ENCODE data around the gene NUDT5.
"Not testable (repeated sequence)": the region's sequence is repeated elsewhere in the genome, so short reads cannot be mapped to it uniquely, and the experiment has no call there.

The NUDT5 gene

DNA sequence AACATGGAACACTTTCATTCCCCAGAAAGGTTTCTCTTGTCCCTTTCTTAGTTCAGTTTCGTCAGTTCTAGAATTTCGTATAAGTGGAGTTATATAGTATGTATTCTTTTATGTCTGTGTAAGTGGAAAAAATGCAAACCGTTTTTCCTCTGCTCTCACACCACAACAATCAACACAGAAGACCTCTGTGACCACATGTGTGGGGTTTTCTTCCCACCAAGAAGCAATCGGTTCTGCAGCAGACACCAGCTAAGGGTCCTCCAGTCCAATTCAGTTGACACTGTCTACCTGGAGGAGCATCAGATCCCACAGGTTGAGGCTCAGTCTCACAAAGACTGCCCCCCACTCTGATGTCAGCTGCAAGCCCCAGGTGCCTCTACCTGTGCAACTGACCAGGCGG is 6.5 kb upstream of the NUDT5 start:
- DNase-seq, result no peak

DNA sequence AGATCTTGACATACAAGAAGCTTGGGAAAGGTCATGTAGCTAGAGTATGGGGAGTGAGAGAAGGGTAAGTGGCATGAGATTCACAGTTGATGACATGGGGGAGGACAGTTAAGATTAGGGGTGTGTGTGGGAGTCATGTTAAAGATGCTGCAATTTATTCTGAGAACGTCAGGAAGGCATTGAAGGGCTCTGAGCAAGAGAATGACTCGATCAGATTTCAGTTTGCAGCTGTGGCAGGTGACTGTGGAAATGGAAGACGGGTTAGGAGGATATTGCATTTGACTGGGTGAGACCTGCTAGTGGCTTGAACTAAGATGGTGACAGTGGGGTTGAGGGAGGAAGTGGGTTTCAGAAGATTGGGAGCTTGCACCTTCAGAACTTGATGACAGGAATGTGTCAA is 5.9 kb upstream of the NUDT5 start:
- DNase-seq, result peak; percentile 63

GRCh38 chr10:12200850-12201249 is 5.2 kb upstream of the NUDT5 start:
- no peak for DNase-seq

GRCh38 chr10:12198156-12198555 is 2.5 kb upstream of the NUDT5 start:
- no peak for DNase-seq

- DNase-seq, result no peak
Observed at GRCh38 chr10:12196531-12197211, 980 bp upstream of the NUDT5 start.

DNA sequence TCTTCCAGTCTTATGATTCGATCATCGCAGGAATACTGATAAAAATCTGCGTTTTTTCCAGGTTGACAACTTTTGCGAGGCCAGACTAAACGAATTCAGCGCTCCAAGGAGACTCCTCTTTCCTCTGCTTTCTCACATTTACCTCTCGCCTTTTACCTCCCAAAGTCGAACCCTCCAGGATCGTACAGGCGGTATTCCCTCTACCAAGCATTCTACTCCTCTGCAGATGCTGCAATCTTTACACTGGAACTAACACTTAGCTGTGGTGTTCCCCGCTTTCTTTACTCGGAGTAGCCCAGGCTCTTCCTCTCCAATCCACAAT is 449 bp downstream of the NUDT5 start:
- DNase-seq, result no peak

GRCh38 chr10:12194752-12195271 is 879 bp downstream of the NUDT5 start:
- DNase-seq, result no peak

- peak; percentile 34 for DNase-seq
Observed at GRCh38 chr10:12193193-12193592, 2.5 kb downstream of the NUDT5 start.

GRCh38 chr10:12191715-12192114 is 4.0 kb downstream of the NUDT5 start:
- no peak for DNase-seq

DNA sequence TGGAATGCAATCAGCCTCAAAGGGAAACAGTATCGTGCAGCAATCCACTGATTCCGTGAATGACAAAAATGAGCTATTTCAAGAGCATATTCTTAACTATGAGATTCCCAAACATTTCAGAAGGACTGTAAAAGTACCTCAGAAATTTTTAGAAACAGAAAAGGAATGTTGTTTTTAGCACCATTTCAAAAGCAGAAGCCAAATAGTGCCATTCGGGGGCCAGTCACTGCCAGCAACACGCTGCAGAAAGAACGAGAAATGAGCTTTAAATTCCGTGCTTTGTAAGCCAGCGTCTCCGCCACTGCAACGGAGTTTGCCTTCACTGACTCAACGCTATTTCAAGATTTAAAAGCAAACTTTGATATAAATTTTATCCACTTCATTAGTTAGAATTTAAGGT is 6.3 kb downstream of the NUDT5 start:
- DNase-seq, result no peak

DNA sequence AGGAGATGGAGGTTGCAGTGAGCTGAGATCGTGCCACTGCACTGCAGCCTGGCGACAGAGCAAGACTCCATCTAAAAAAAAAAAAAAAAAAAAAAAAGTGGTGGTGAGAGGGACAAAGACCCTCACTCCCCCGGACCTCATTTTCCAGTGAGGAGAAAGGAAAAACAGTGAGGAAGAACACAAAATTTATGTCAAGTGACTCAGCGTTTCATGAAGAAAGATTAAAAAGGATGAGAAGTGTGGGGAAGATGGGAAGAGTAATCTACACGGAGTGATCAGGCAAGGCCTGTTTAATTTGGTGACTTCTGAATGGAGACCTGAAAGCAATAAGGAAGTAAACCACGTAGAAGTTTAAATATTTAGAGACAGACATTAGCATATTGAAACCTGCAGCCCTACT is 7.0 kb downstream of the NUDT5 start:
- no peak for DNase-seq

GRCh38 chr10:12187321-12187905 is 8.3 kb downstream of the NUDT5 start:
- DNase-seq, result no peak

- DNase-seq, result peak; percentile 43
Observed at GRCh38 chr10:12186323-12186722, 9.4 kb downstream of the NUDT5 start.

- DNase-seq, result no peak
Observed at GRCh38 chr10:12184165-12184564, 11.5 kb downstream of the NUDT5 start.

- DNase-seq, result peak; percentile 96
Observed at GRCh38 chr10:12181065-12181775, 14.5 kb downstream of the NUDT5 start.

GRCh38 chr10:12180221-12180974 is 15.3 kb downstream of the NUDT5 start:
- DNase-seq, result no peak

DNA sequence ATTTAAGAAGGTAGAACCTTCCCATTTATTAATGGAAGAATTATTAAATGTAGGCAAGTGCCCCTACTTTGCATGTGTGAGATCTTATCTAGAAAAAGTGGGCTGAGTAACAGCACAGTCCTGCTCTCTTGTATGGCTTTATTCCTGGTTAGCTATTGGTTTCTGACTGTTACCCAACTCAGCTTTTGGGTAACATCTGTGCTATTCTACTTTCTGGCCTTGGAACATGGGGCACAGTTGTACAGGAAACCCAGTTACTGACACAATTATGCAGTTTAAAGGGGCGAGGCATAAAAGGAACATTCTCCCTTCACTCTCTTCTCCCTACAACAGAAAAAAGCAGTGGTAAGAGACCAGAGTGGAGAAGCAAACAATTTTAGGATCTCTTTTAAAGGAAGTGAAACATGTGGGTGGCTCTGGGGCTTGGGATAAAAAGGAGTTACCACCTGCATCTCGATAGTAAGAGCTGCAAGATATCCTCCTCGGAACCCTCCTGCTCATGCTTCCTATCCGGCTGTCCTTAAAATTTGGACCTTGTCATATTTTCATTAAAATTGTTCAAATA is 16.0 kb downstream of the NUDT5 start:
- peak; percentile 79 for DNase-seq

- no peak for DNase-seq
Observed at GRCh38 chr10:12177642-12178041, 18.0 kb downstream of the NUDT5 start.

- not testable (repeated sequence) for DNase-seq
Observed at GRCh38 chr10:12171512-12171911, 24.2 kb downstream of the NUDT5 start.

DNA sequence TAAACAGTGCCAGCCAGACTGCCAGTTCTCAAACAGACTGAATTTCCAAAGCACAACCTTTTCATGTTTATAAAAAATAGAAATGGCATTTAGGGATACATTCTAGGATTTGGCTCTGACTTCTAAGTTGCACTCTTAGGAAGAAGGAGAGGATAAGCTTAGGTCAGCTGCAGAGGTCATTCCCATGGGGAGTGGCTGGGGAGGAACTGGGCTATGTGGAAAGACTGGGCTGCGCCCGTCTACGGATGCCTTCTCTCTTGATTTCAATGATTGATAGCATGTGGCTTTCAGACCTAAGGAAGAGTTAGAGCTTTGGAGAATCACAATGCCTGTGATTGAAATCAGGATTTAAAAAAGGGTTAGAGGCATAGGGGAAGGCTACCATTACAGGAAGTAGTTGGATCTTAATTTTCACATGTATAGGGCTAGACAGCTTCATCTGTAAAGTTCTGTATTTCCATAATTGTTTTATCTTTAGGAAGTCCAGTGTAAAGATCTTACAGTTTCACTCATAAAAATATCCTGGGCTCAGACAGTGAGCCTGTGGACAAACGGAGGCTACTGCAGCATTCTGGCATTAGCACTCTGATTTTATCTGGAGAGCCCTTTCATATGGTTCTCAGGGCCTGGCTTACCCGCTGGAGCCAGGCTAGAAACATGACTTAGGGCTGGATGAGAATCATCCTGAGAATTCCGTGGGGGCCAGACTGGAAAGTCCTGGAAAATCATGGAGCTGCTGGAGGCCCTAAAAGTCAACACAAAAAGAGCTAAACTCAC is 29.5 kb downstream of the NUDT5 start:
- no peak for DNase-seq

DNA sequence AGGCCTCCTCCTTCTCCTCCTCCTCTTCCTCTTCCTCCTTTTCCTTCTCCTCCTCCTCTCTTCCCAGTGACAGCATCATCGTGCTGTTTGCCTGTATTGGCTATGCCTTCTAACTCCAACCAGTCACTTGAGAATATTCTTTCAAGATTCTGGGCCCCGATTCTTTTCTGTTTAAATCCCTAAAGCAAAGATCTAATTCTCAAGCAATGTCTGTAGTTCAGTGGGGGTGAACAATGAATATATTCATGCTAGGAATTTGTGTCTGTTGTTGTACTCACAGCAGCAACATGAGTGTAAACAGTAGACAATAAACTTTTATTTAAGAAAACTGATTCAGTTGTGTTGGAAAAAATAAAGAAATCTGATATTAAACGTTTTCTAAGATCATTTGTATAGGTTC is 30.7 kb downstream of the NUDT5 start:
- no peak for DNase-seq

- no peak for DNase-seq
Observed at GRCh38 chr10:12164085-12164484, 31.6 kb downstream of the NUDT5 start.

Measured in GF-D8 (cell line).